ENCODE results near the gene UGCG. TPM values are rescaled to one million over a fixed set of nuclear protein-coding genes. Genes with fewer than 3 reads are reported as not detected.

UGCG gene
- total and polyA plus RNA-seq, 2 of the 4 experiments (the other 2 are of a cell fraction): 84.2 to 104 TPM

- no peak overlapping the region for H2BK5ac ChIP-seq (ENCODE audit: low read depth, low read length, poor library complexity, severe bottlenecking)
- no peak overlapping the region for H4K8ac ChIP-seq (ENCODE audit: low read depth in 2 of 2, low read length in 2 of 2)
- H4K20me1 ChIP-seq (ENCODE audit: insufficient read depth, low read length): peaks cover 89% of the 10 kb centered on the region
- peaks cover 0 to 63% of the 10 kb centered on the region in 2 experiments; a peak in 2 of 4 replicates for H3K79me1 ChIP-seq (ENCODE audit: low read depth in 1 of 2, low read length in 2 of 2)
- H2AK9ac ChIP-seq (replicated peaks; ENCODE audit: low read depth, low read length, poor library complexity): no peak overlapping the region
- no peak overlapping the region for H3K23ac ChIP-seq (ENCODE audit: low read depth, low read length)
- H3K36me3 ChIP-seq (ENCODE audit: control insufficient read depth, insufficient read depth, low read length): peaks cover 36% of the 10 kb centered on the region
- no peak overlapping the region for H3K9ac ChIP-seq (ENCODE audit: low read depth, low read length)
- no TSS peak for BruUV-seq (replicated peaks)
- no peaks in the 10 kb centered on the region for H3K27me3 ChIP-seq (ENCODE audit: control insufficient read depth, insufficient read depth, low read length)
- H3K4me1 ChIP-seq (ENCODE audit: control insufficient read depth, insufficient read depth, low read length): peaks cover 17% of the 10 kb centered on the region
- no peak overlapping the region for H3K4me2 ChIP-seq (ENCODE audit: low read depth, low read length)
- TF ChIP-seq SMC3 (IDR thresholded peaks at IDR 0.05; ENCODE audit: low read depth, low read length): no peak
- TF ChIP-seq CEBPB (IDR thresholded peaks at IDR 0.05; ENCODE audit: low read depth, low read length): no peak
- no peak overlapping the region for H2BK20ac ChIP-seq (ENCODE audit: low read depth, low read length)
- no peak overlapping the region for H3K18ac ChIP-seq (ENCODE audit: low read depth, low read length)
- no peak overlapping the region for H3K56ac ChIP-seq (ENCODE audit: extremely low read depth, insufficient read depth, low read length)
- H2AK5ac ChIP-seq (ENCODE audit: low read depth, low read length): no peak overlapping the region
- in situ Hi-C loops (cut with MboI; ENCODE audit: low sequenced_read_pairs): no loop called here
- no peak overlapping the region for H2BK15ac ChIP-seq (ENCODE audit: low read depth, low read length)
- H3K4ac ChIP-seq (ENCODE audit: low read depth, low read length): no peak overlapping the region
- POLR2A ChIA-PET (ENCODE audit: unreplicated experiment): no interaction called here
- no CpG with 5 or more reads among the region's 9 CpGs for WGBS, 2 experiments (ENCODE audit: extremely low coverage in 2 of 2, insufficient read length in 1 of 2)
- CTCF ChIA-PET: no interaction called here
- H2BK120ac ChIP-seq (ENCODE audit: low read depth, low read length): no peak overlapping the region
- intact Hi-C loops (cut with micrococcal nuclease): no loop called here
- H3K14ac ChIP-seq (replicated peaks; ENCODE audit: low read depth, low read length): no peak overlapping the region
- H3K27ac ChIP-seq (ENCODE audit: insufficient read depth, low read length): no peak overlapping the region
- H4K5ac ChIP-seq (ENCODE audit: low read depth, low read length): no peak overlapping the region
- H2AFZ ChIP-seq (replicated peaks; ENCODE audit: low read length, poor library complexity): no peak overlapping the region
- H3K9me1 ChIP-seq (ENCODE audit: insufficient read depth, low read length): peaks cover 14% of the 10 kb centered on the region
- no peaks in the 10 kb centered on the region for H3K9me3 ChIP-seq (ENCODE audit: control insufficient read depth, insufficient read depth, low read length)
- no peak overlapping the region for H3K4me3 ChIP-seq (ENCODE audit: insufficient read depth, low read depth, low read length)
- dilution Hi-C loops (cut with HindIII; ENCODE audit: low sequenced_read_pairs, unreplicated experiment): no loop called here
- ATAC-seq (ENCODE audit: low read depth) (no peak), DNase-seq (no peak)
- H4K91ac ChIP-seq (ENCODE audit: insufficient read depth, low read depth, low read length): no peak overlapping the region
These were observed 21.4 kb downstream of the UGCG start for GRCh38 chr9:111917980-111918379.
